Chondrocyte (in vitro differentiated cells): ENCODE results near the gene IGFLR1. TPM values are rescaled to one million over a fixed set of nuclear protein-coding genes. Genes with fewer than 3 reads are reported as not detected.

Experiments
- DNase-seq: peaks from one replicate; pipeline ENCODE4 v3.0.0; 2021; ENCODE audit warnings: mixed read lengths, low spot score
- H3K27ac Mint-ChIP-seq: one replicate; pipeline ENCODE4 v1.8.0; 2021; ENCODE audit warnings: mild to moderate bottlenecking, moderate library complexity, mixed read lengths; ENCODE audit not compliant: unreplicated experiment
- H3K27me3 Mint-ChIP-seq: 2 replicates; pipeline ENCODE4 v1.8.0; 2021; ENCODE audit warnings: low read depth, mixed read lengths
- H3K36me3 Mint-ChIP-seq: 2 replicates; pipeline ENCODE4 v1.8.0; 2021; ENCODE audit warnings: low read depth, mixed read lengths
- H3K4me1 Mint-ChIP-seq: 2 replicates; pipeline ENCODE4 v1.8.0; 2021; ENCODE audit warnings: low read depth, mild to moderate bottlenecking, mixed read lengths
- H3K4me3 Mint-ChIP-seq: one replicate; pipeline ENCODE4 v1.8.0; 2021; ENCODE audit warnings: mild to moderate bottlenecking, moderate library complexity, mixed read lengths; ENCODE audit not compliant: unreplicated experiment
- H3K9me3 Mint-ChIP-seq: 2 replicates; pipeline ENCODE4 v1.8.0; 2021; ENCODE audit warnings: low read depth, mixed read lengths
- total RNA-seq: library from RNA; stranded (reverse); gene quantifications from 3 replicates; pipeline ENCODE4 v1.2.1, GENCODE V29; 2021
- TF ChIP-seq, protein P1 (sequence below): fragments of 200-600 bp; sonication (generic); IDR thresholded peaks from 2 replicates; pipeline ENCODE4 v1.5.0; 2021; ENCODE audit warnings: antibody characterized with exemption, mild to moderate bottlenecking, moderate library complexity

IGFLR1 gene
- total RNA-seq, 1 donor from 2014 or later = 0.99 TPM

DNA sequence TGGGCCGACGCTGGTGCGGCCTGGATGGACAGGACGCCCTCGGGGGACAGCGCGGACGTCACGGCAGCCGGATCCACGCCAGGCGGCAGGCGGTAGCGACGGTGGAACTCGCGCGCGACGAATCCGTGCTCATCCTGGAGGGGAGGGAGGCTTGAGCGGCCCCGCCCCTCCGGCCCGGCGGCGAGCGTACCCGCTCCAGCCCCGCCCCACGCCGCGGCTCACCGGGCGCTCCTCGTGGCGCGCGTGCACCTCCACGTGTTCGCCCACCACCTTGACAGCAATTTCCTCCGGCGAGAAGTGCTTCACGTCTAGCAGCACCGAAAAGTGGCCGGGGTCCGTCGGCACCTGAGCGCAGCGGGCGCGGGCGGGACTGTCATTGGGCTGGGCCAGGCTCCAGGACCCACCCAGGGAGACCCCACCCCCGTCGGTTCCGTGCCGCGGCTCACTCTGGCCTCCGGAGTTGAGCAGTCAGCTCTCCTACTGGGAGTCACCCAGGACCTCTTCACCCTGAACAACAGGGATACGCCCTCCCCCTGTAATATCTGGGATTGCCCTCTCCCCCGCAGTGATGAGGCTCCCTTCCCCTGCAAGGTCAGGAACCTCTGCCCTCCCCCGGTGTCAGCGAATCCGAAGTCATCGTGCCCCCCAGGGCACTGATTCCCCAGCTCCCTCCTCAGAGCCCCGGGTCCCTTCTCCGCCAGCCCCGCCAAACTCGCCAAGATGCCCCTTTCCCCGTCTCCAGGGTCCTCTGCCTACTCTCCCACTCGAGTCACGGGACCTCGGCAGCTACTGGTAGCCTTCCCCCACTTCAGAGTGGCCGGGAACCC is 13.5 kb upstream of the IGFLR1 start:
- Mint-ChIP-seq H3K36me3 (peaks cover 8% of the 10 kb centered on the region), H3K9me3 (no peaks in the 10 kb centered on the region), H3K4me1 (peaks cover 38% of the 10 kb centered on the region), H3K27ac (peak overlapping the region; percentile 95), H3K27me3 (no peaks in the 10 kb centered on the region), H3K4me3 (peak overlapping the region; percentile 53)
- DNase-seq = no peak
- TF ChIP-seq, protein P1, sequence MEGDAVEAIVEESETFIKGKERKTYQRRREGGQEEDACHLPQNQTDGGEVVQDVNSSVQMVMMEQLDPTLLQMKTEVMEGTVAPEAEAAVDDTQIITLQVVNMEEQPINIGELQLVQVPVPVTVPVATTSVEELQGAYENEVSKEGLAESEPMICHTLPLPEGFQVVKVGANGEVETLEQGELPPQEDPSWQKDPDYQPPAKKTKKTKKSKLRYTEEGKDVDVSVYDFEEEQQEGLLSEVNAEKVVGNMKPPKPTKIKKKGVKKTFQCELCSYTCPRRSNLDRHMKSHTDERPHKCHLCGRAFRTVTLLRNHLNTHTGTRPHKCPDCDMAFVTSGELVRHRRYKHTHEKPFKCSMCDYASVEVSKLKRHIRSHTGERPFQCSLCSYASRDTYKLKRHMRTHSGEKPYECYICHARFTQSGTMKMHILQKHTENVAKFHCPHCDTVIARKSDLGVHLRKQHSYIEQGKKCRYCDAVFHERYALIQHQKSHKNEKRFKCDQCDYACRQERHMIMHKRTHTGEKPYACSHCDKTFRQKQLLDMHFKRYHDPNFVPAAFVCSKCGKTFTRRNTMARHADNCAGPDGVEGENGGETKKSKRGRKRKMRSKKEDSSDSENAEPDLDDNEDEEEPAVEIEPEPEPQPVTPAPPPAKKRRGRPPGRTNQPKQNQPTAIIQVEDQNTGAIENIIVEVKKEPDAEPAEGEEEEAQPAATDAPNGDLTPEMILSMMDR = no peak

DNA sequence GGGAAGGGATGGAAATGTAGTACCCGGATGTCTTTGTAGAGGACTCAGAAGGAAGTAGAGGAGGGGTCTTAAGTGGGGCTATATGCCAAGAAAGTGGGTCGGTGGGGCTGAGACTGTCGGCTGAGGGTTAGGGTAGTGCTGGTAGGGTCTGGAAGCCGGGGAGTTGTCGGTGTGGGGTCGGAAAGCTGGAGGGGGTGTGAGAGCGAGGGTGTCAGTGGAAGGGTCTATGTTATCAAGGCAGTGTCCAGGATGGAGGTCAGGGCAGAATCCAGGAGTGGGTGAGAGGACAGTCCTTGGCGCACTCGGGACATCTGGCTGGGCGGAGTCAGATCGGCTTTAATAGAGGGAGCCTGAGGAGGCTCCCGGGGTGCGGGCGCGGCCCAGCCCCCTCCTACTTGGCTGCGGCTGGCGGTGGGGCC is 12.9 kb upstream of the IGFLR1 start:
- TF ChIP-seq, protein P1 = no peak
- Mint-ChIP-seq H3K36me3 (peaks cover 8% of the 10 kb centered on the region), H3K27me3 (no peaks in the 10 kb centered on the region), H3K4me1 (peaks cover 40% of the 10 kb centered on the region), H3K4me3 (no peak overlapping the region), H3K9me3 (no peaks in the 10 kb centered on the region), H3K27ac (peak overlapping the region; percentile 53)
- no peak for DNase-seq

DNA sequence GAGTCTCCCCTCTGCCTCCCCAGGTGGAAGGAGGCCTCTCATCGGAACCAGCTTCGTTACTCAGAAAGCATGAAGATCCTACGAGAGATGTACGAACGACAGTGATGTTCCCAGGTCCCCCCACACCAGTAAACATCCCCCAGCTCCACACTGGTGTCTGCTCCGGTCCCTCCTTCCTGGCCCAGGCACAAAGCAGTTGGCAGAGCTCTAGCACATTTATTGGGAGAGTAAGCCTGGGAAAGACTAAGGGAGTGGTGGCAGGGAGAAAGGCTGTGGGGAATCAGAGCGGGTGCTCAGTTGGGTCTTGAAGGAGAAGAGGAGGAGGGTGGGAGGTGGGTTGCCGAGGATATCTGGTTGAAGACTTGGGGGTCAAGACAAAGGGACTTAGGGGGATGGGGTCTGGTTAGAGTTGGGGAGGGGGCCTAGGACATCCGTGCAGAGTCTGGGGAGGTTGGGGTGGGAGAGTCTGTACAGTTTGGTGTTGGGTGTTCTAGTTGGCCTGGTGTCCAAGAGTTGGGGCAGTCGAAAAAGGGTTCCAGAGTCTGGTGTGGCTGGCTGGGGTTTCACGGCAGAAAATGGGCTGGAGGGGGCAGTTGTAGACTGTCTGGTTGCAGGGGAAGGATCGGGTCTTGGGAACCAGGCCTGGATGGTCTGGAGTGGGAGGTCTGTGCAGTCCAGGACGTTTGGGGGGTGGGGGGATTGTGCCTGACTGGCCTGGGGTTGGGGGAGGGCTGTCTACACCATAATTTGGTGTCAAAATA is 12.3 kb upstream of the IGFLR1 start:
- Mint-ChIP-seq H3K4me3 (no peak overlapping the region), H3K9me3 (no peaks in the 10 kb centered on the region), H3K27ac (peak overlapping the region; percentile 53), H3K27me3 (no peaks in the 10 kb centered on the region), H3K4me1 (peaks cover 42% of the 10 kb centered on the region), H3K36me3 (peaks cover 8% of the 10 kb centered on the region)
- TF ChIP-seq, protein P1 = no peak
- no peak for DNase-seq

DNA sequence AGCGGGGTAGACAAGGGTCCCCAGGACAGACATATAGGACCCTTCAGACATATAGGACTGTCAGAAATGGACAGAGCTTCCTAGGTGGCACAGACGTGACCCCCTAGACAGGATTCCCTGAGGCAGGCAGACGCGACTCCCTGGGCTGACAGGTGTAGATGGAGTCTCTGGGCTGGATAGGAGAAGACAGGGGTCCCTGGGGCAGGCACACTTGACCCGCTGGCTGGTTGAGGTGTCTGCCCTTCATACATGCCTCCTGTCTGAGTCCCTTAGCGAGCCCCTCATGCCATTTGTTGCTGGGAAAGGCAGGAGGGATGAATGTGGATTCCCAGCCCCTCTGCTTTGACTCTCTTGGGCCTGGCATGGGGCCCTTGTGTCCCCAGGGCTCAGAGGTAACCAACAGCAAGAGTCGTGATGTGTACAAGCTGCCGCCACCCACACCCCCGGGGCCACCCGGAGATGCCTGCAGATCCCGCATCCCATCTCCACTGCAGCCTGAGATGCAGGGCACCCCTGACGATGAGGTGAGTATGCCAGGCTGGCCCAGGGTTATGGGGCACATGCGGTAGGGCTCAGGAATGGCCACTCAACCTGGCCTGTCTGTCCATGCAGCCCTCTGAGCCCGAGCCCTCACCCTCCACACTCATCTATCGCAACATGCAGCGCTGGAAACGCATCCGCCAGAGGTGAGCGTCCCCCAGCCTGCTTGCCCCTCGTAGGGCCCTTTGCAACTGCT is 11.6 kb upstream of the IGFLR1 start:
- H3K4me3 Mint-ChIP-seq = no peak overlapping the region
- H3K4me1 Mint-ChIP-seq = peaks cover 40% of the 10 kb centered on the region
- H3K27ac Mint-ChIP-seq = no peak overlapping the region
- H3K27me3 Mint-ChIP-seq = no peaks in the 10 kb centered on the region
- DNase-seq = peak; percentile 86
- H3K9me3 Mint-ChIP-seq = no peaks in the 10 kb centered on the region
- peaks cover 8% of the 10 kb centered on the region for H3K36me3 Mint-ChIP-seq
- TF ChIP-seq, protein P1 = no peak
